GM03348 (cell line): ENCODE data around the gene INPP5A.
A peak's percentile ranks its signal among the peaks of the same experiment; 100 is the strongest.

Experiments
- DNase-seq: peaks from one replicate; pipeline ENCODE4 v3.0.0; 2012; ENCODE audit warnings: low spot score

The INPP5A gene

GRCh38 chr10:132727411-132727810, 189.8 kb downstream of the INPP5A start:
- DNase-seq, result no peak

- DNase-seq, result no peak
Measured at GRCh38 chr10:132728321-132728720, 190.7 kb downstream of the INPP5A start.

GRCh38 chr10:132728741-132729140, 191.2 kb downstream of the INPP5A start:
- no peak for DNase-seq

- no peak for DNase-seq
Measured at GRCh38 chr10:132729810-132730572, 192.4 kb downstream of the INPP5A start.

GRCh38 chr10:132730573-132730953, 193.0 kb downstream of the INPP5A start:
- no peak for DNase-seq

- no peak for DNase-seq
Measured at GRCh38 chr10:132732518-132732917, 194.9 kb downstream of the INPP5A start.

GRCh38 chr10:132733926-132734325, 196.3 kb downstream of the INPP5A start:
- DNase-seq, result no peak

- no peak for DNase-seq
Measured at GRCh38 chr10:132735341-132735775, 197.8 kb downstream of the INPP5A start.

GRCh38 chr10:132735923-132736391, 198.4 kb downstream of the INPP5A start:
- DNase-seq, result no peak

GRCh38 chr10:132737390-132738048, 199.9 kb downstream of the INPP5A start:
- DNase-seq, result no peak

- no peak for DNase-seq
Measured at GRCh38 chr10:132738454-132739224, 201.1 kb downstream of the INPP5A start.

GRCh38 chr10:132739225-132739613, 201.6 kb downstream of the INPP5A start:
- no peak for DNase-seq

- no peak for DNase-seq
Measured at GRCh38 chr10:132740588-132740987, 203.0 kb downstream of the INPP5A start.

GRCh38 chr10:132742167-132742836, 204.7 kb downstream of the INPP5A start:
- DNase-seq, result no peak

- no peak for DNase-seq
Measured at GRCh38 chr10:132742837-132743194, 205.2 kb downstream of the INPP5A start.

- peak; percentile 89 for DNase-seq
Measured at GRCh38 chr10:132743196-132743924, 205.8 kb downstream of the INPP5A start.

- DNase-seq, result no peak
Measured at GRCh38 chr10:132743925-132744490, 206.4 kb downstream of the INPP5A start.

- DNase-seq, result no peak
Measured at GRCh38 chr10:132744839-132745238, 207.3 kb downstream of the INPP5A start.

GRCh38 chr10:132745511-132745910, 207.9 kb downstream of the INPP5A start:
- no peak for DNase-seq

GRCh38 chr10:132745971-132746370, 208.4 kb downstream of the INPP5A start:
- DNase-seq, result no peak

- DNase-seq, result no peak
Measured at GRCh38 chr10:132746386-132746785, 208.8 kb downstream of the INPP5A start.
